ENCODE measurements around the gene MASP1. TPM values are rescaled to one million over a fixed set of nuclear protein-coding genes. Genes with fewer than 3 reads are reported as not detected.
"Not testable (repeated sequence)": the region's sequence is repeated elsewhere in the genome, so short reads cannot be mapped to it uniquely, and the experiment has no call there.

The MASP1 gene
- polyA plus RNA-seq, 2 of the 4 experiments (the other 2 are of a cell fraction), result 0.18 TPM; not detected in 1

DNA sequence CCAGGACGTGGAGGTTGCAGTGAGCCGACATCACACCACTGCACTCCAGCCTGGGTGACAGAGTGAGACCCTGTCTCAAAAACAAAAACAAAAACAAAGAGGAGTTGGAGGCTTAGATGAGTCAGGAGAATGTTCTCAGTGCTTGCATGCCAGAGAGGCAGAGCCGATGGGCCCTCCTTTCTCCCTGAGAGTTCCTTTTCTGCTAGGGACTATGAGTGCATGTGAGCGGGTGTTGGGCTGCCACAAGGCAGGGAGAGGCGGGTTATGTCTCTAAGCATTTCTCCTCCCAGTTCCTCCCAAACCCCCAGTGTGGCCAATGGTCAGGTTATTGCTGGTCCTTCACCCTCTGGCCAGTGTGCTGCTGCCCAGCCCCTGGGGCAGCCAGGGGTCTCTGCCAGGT, 49.1 kb downstream of the MASP1 start (continued):
- TF ChIP-seq, protein P1, sequence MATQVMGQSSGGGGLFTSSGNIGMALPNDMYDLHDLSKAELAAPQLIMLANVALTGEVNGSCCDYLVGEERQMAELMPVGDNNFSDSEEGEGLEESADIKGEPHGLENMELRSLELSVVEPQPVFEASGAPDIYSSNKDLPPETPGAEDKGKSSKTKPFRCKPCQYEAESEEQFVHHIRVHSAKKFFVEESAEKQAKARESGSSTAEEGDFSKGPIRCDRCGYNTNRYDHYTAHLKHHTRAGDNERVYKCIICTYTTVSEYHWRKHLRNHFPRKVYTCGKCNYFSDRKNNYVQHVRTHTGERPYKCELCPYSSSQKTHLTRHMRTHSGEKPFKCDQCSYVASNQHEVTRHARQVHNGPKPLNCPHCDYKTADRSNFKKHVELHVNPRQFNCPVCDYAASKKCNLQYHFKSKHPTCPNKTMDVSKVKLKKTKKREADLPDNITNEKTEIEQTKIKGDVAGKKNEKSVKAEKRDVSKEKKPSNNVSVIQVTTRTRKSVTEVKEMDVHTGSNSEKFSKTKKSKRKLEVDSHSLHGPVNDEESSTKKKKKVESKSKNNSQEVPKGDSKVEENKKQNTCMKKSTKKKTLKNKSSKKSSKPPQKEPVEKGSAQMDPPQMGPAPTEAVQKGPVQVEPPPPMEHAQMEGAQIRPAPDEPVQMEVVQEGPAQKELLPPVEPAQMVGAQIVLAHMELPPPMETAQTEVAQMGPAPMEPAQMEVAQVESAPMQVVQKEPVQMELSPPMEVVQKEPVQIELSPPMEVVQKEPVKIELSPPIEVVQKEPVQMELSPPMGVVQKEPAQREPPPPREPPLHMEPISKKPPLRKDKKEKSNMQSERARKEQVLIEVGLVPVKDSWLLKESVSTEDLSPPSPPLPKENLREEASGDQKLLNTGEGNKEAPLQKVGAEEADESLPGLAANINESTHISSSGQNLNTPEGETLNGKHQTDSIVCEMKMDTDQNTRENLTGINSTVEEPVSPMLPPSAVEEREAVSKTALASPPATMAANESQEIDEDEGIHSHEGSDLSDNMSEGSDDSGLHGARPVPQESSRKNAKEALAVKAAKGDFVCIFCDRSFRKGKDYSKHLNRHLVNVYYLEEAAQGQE (IDR thresholded peaks at IDR 0.05), result no peak
- no peak for TF ChIP-seq NFE2L2 (conservative IDR thresholded peaks at IDR 0.05; ENCODE audit: low read length)
- no peak for TF ChIP-seq RFX5 (IDR thresholded peaks at IDR 0.05)
- TF ChIP-seq, protein P2, sequence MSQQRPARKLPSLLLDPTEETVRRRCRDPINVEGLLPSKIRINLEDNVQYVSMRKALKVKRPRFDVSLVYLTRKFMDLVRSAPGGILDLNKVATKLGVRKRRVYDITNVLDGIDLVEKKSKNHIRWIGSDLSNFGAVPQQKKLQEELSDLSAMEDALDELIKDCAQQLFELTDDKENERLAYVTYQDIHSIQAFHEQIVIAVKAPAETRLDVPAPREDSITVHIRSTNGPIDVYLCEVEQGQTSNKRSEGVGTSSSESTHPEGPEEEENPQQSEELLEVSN (IDR thresholded peaks at IDR 0.05; ENCODE audit: borderline replicate concordance, low read depth), result no peak
- no peak for TF ChIP-seq ESRRA (IDR thresholded peaks at IDR 0.05; ENCODE audit: borderline replicate concordance, low read length)
- no peak for TF ChIP-seq CBX8 (IDR thresholded peaks at IDR 0.05)

DNA sequence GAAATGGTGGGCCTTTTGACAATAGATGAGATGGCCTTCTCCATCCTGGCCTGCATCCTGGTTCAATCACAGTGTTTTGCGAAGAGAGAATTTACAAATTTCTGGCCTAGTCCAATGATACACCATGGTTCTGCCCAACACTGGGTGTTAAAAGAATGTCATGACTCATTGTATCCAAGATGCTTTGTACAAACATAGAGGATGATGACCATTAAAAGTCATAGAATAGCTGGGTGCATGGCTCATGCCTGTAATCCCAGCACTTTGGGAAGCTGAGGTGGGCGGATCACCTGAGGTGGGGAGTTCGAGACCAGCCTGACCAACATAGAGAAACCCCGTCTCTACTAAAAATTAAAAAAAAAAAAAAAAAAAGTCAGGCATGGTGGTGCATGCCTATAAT, 52.7 kb downstream of the MASP1 start:
- ATAC-seq, FAIRE-seq, H3K4me3 ChIP-seq, H3K4me2 ChIP-seq, H3K4me1 ChIP-seq, H3K27ac ChIP-seq, POLR2A ChIA-PET, H3K9me3 ChIP-seq: not testable (repeated sequence)
- 90% methylated on average over 3 of the region's 4 CpGs for WGBS (ENCODE audit: missing lambda C conversion rate)
- CTCF ChIA-PET, result interaction anchor here (1.1 kb wide), 1 partner anchor 441 kb away, joined by 3 read pairs; no protein-coding TSS in a partner anchor
- DNase-seq (ENCODE audit: low read depth in 1 of 2, low spot score in 1 of 2), result peak in 1 of 2 experiments; percentile 7

DNA sequence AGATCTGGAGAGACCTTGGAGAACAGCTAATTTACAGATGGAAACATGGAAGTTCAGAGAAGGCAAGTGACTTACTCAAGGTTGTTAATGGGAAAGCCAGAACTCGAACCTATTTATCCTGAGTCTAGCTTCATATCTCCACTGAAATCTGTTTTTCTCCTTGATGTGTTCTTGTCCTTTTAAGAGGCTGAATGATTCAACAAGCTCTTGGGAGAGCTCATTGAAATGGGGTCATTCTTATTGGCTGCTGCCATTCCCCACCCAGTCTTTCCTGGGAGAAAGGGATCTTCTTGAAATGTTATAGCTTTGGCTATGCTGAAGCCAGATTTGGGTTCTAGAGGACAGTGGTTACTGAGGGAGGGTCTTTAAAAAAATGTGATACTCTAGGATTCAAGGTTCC, 53.3 kb downstream of the MASP1 start:
- H3K27ac ChIP-seq, result no peak overlapping the region
- ChIA-PET CTCF (interaction anchor here (1.1 kb wide), 1 partner anchor 441 kb away, joined by 3 read pairs; no protein-coding TSS in a partner anchor), POLR2A (no interaction called here)
- DNase-seq (ENCODE audit: low read depth in 1 of 2, low spot score in 1 of 2), result no peak
- WGBS (ENCODE audit: missing lambda C conversion rate), result 14% methylated on average over 1 of the region's 1 CpG
- H3K4me1 ChIP-seq, result no peaks in the 10 kb centered on the region
- no peak for ATAC-seq
- no peak for FAIRE-seq
- no peak for TF ChIP-seq BHLHE40 (IDR thresholded peaks at IDR 0.05; ENCODE audit: low read depth, low read length)
- TF ChIP-seq, protein P3, sequence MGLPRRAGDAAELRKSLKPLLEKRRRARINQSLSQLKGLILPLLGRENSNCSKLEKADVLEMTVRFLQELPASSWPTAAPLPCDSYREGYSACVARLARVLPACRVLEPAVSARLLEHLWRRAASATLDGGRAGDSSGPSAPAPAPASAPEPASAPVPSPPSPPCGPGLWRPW (IDR thresholded peaks at IDR 0.05), result no peak
- TF ChIP-seq RFX5 (IDR thresholded peaks at IDR 0.05), result no peak
- TF ChIP-seq NFE2L2 (conservative IDR thresholded peaks at IDR 0.05; ENCODE audit: low read length), result no peak
- no peak for TF ChIP-seq NR3C1 (IDR thresholded peaks at IDR 0.05)
- no peak for TF ChIP-seq PHF8 (IDR thresholded peaks at IDR 0.05; ENCODE audit: borderline replicate concordance, low read depth)
- no peak for TF ChIP-seq ZNF302 (CRISPR knock-in tag; IDR thresholded peaks at IDR 0.05)
- TF ChIP-seq HOXB5 (CRISPR knock-in tag; IDR thresholded peaks at IDR 0.05), result no peak
- TF ChIP-seq MAFK (IDR thresholded peaks at IDR 0.05; ENCODE audit: partially characterized antibody), result no peak
- no peak for TF ChIP-seq MAZ (IDR thresholded peaks at IDR 0.05; ENCODE audit: borderline replicate concordance, low read depth, low read length)
- H3K9me3 ChIP-seq, result no peaks in the 10 kb centered on the region
- H3K4me3 ChIP-seq, result no peak overlapping the region
- no peak overlapping the region for H3K4me2 ChIP-seq

DNA sequence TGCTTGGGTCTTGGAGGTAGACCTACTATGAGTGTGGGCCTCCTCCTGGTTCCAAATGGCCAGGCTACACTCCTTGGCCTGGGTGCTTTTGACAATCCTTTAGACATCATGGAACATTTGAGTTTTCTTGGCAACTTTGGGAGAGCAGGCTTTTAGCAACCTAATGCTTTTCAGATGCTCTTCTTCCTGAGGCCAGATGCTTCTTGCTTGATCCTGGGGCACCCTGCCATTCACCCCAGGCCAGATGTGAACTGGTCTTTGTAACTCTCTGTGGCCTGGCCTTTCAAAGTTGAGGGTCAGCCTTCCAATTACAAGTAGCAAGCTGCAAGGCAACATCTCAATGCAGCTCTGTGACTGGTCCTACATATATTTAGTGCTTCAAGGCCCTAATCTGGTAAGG, 53.8 kb downstream of the MASP1 start:
- Histone ChIP-seq H3K27ac (no peak overlapping the region), H3K9me3 (no peaks in the 10 kb centered on the region), H3K4me3 (no peak overlapping the region), H3K4me2 (no peak overlapping the region), H3K4me1 (no peaks in the 10 kb centered on the region)
- no peak for FAIRE-seq
- DNase-seq (ENCODE audit: low read depth in 1 of 2, low spot score in 1 of 2), result no peak
- ChIA-PET POLR2A (no interaction called here), CTCF (no interaction called here)
- no peak for ATAC-seq
- TF ChIP-seq SREBF2 (IDR thresholded peaks at IDR 0.05), result no peak
- TF ChIP-seq ZNF302 (CRISPR knock-in tag; IDR thresholded peaks at IDR 0.05), result no peak
- TF ChIP-seq JUN (IDR thresholded peaks at IDR 0.05), result no peak
- TF ChIP-seq, protein P4, sequence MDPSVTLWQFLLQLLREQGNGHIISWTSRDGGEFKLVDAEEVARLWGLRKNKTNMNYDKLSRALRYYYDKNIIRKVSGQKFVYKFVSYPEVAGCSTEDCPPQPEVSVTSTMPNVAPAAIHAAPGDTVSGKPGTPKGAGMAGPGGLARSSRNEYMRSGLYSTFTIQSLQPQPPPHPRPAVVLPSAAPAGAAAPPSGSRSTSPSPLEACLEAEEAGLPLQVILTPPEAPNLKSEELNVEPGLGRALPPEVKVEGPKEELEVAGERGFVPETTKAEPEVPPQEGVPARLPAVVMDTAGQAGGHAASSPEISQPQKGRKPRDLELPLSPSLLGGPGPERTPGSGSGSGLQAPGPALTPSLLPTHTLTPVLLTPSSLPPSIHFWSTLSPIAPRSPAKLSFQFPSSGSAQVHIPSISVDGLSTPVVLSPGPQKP (IDR thresholded peaks at IDR 0.05; ENCODE audit: low read depth, low read length), result no peak
- no peak for TF ChIP-seq RNF2 (IDR thresholded peaks at IDR 0.05; ENCODE audit: borderline replicate concordance, low read depth)
- no peak for TF ChIP-seq BHLHE40 (IDR thresholded peaks at IDR 0.05; ENCODE audit: low read depth, low read length)
- TF ChIP-seq, protein P1 (IDR thresholded peaks at IDR 0.05), result no peak
- no peak for TF ChIP-seq TFCP2L1 (CRISPR knock-in tag; IDR thresholded peaks at IDR 0.05)
- TF ChIP-seq GATA3 (IDR thresholded peaks at IDR 0.05; ENCODE audit: borderline replicate concordance), result no peak
- TF ChIP-seq POLR2A (IDR thresholded peaks at IDR 0.05; ENCODE audit: low read length), result no peak
- TF ChIP-seq SMC3 (IDR thresholded peaks at IDR 0.05), result no peak
- TF ChIP-seq MAFK (IDR thresholded peaks at IDR 0.05; ENCODE audit: partially characterized antibody), result no peak
